Stimulated activated memory B cell treated with anti-CD40 and anti-IgM and Interleukin-4, amounts not matched to agents 10 μg/mL and 1 μg/mL and 100 μg/mL, for 72 hours (primary cell): ENCODE measurements around the gene FBXO47.
"Not testable (repeated sequence)": the region's sequence is repeated elsewhere in the genome, so short reads cannot be mapped to it uniquely, and the experiment has no call there.

Experiments used
- ATAC-seq: fragments of 150-1000 bp; cut with Tn5 transposase; 2 replicates; pipeline ENCODE4 v1.10.0; 2021
- H3K27ac Mint-ChIP-seq: one replicate; pipeline ENCODE4 v1.8.0; 2022; ENCODE audit warnings: mild to moderate bottlenecking, mixed read lengths
- H3K27me3 Mint-ChIP-seq: one replicate; pipeline ENCODE4 v1.8.0; 2022; ENCODE audit warnings: mixed read lengths
- H3K36me3 Mint-ChIP-seq: one replicate; pipeline ENCODE4 v1.8.0; 2022; ENCODE audit warnings: mixed read lengths
- H3K4me1 Mint-ChIP-seq: one replicate; pipeline ENCODE4 v1.8.0; 2022; ENCODE audit warnings: mixed read lengths
- H3K4me3 Mint-ChIP-seq: one replicate; pipeline ENCODE4 v1.8.0; 2022; ENCODE audit warnings: mild to moderate bottlenecking, moderate library complexity, mixed read lengths
- H3K9me3 Mint-ChIP-seq: one replicate; pipeline ENCODE4 v1.8.0; 2022; ENCODE audit warnings: mixed read lengths

Gene FBXO47

DNA sequence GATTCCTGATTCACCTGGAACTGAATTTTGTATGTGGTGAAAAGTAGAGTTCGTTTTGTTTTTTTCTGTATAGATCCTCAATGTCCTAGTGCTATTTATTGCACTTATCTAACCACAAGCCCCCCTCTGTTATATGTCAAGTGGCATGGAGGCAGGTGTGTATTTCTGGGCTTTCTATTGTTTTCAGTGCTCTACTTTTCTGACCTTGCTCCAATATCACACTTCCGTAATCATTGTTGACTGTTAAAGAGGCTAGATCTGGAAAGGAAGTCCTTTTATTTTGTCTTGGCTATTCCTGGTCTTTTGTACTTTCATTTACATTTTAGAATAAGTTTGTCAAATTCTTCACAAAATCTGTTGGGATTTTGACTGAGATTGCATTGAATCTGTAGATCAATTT, 26.8 kb upstream of the FBXO47 start:
- Mint-ChIP-seq H3K36me3 (peaks cover 19% of the 10 kb centered on the region), H3K9me3 (peaks cover 20% of the 10 kb centered on the region), H3K27me3 (peaks cover 31% of the 10 kb centered on the region), H3K27ac (no peak overlapping the region), H3K4me3 (no peak overlapping the region), H3K4me1 (no peaks in the 10 kb centered on the region)
- ATAC-seq, result no peak

DNA sequence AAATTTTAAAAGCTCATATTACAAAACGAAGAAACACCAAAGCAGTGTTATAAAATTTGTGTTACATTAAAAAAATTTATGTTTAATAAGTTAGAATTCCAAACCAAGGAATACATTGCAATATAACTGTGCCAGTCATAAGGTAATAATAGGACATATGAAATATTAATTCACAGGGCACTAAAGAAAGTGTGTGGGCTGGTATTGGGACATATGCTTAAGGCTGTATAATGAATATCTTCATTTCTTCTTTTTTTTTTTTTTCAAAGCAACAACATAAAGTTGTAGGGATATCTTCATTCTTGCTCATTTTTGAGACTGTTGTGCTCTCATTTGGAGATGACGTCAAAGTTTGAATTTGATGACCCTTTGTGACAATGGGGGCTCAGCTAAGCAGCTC, 17.5 kb upstream of the FBXO47 start:
- Mint-ChIP-seq H3K4me1 (no peaks in the 10 kb centered on the region), H3K4me3 (no peak overlapping the region), H3K36me3 (no peaks in the 10 kb centered on the region), H3K27me3 (peaks cover 27% of the 10 kb centered on the region), H3K9me3 (no peaks in the 10 kb centered on the region), H3K27ac (no peak overlapping the region)
- no peak for ATAC-seq

DNA sequence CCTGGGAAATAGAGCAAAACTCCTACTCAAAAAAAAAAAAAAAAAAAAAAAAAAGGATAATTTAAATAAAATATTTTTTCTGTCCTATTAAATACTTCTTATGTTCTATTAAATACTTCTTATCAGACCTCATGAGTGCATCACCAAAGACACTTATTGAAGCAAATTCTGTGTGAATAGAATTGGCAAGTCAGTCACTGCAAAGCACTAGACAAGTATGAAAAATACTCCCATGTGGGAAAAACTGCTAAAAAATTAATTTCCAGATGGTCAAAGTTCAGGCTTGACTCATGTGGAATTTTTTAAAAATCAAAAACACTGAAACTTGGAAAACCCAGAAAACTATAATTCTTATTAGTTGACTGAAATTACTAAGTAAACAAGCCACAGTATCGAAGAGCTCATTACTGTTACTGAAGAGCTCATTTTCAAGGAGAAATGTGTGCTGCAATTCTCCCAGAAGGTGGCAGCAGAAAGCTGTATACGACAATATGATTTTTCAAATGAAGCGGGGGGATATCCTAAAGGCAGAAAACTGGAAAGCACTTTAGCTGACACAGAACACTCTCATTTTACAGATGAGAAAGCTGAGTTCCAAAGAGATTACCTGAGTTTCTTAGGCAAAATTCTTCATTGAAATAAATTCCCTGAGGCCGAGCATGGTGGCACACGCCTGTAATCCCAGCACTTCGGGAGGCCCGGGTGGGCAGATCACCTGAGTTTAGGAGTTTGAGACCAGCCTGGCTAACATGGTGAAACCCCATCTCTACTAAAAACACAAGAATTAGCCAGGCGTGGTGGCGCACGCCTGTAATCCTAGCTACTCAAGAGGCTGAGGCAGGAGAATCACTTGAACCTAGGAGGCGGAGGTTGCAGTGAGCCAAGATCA, 15.9 kb upstream of the FBXO47 start:
- Mint-ChIP-seq H3K27me3 (peaks cover 17% of the 10 kb centered on the region), H3K4me3 (no peak overlapping the region), H3K36me3 (no peaks in the 10 kb centered on the region), H3K4me1 (no peaks in the 10 kb centered on the region), H3K9me3 (no peaks in the 10 kb centered on the region), H3K27ac (no peak overlapping the region)
- ATAC-seq, result no peak

DNA sequence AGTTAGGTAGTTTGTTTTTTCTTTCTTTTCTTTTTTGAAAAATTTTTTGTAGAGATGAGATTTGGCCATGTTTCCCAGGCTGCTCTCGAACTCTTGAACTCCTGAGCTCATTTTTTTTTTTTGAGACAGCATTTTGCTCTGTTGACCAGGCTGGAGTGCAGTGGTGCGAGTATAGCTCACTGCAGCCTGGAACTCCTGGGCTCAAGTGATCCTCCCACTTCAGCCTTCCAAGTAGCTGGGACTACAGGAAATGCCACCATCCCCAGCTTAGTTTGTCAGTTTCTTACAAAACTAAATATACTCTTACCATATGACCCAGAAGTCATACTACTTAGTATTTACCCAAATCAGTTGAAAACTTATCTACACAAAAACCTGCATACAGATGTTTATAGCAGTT, 14.4 kb upstream of the FBXO47 start:
- Mint-ChIP-seq H3K27ac (no peak overlapping the region), H3K9me3 (no peaks in the 10 kb centered on the region), H3K36me3 (no peaks in the 10 kb centered on the region), H3K27me3 (peaks cover 17% of the 10 kb centered on the region), H3K4me1 (no peaks in the 10 kb centered on the region), H3K4me3 (no peak overlapping the region)
- no peak for ATAC-seq

DNA sequence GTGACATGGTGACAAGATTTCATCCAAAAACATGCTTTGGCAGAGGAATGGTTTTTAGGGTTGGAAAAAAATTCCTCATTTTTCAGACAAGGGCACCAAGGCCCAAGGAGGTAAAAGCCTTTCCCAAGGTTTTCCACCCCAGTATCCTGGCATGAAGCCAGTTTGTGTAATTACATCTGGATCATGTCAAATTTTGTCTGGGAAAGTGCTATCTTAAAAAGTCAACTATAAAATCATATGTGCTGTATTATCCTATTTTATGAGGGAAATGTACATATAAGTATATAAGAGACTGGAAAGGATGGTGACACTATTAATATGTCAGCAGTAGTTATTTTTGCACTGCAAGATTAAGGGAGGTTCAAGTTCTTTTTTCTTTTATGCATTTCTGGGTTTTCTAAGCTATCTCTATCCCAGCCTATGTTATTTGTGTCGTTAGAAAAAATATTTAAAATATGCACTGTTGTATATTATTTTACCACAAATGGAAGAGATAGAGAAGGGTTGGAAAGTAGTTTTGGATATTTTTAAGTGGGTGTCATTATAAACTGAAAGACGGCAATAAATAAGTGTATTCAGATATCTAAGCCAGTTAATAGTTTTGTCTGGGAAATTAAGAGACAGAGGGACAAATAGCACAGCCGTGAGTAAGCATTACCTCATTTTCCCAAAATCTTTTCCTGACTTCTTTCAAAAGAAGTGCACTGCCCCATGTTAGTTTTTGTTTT, 13.5 kb upstream of the FBXO47 start:
- peaks cover 17% of the 10 kb centered on the region for H3K27me3 Mint-ChIP-seq
- H3K9me3 Mint-ChIP-seq, result no peaks in the 10 kb centered on the region
- no peaks in the 10 kb centered on the region for H3K36me3 Mint-ChIP-seq

DNA sequence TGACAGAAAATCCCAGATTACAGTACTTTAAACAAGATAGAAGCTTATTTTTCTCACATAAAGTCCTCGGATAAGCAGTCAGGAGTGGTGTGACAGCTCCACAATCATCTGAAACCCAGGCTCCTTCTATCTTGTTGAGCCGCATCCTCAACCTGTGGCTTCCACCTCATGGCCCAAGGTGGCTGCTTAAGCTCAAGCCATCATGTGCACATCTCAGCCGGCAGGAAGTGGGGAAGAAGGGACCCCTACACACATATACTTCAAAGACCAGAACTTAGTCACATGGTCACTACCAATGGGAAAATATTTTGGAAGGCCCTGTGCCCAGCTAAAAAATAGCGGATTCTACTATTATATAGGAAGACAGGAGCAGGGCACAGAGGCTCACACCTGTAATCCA, 11.0 kb upstream of the FBXO47 start:
- no peaks in the 10 kb centered on the region for H3K36me3 Mint-ChIP-seq
- H3K9me3 Mint-ChIP-seq, result no peaks in the 10 kb centered on the region
- H3K27me3 Mint-ChIP-seq, result peaks cover 17% of the 10 kb centered on the region

More for the DNA sequence above, 13.5 kb upstream of the FBXO47 start:
- ATAC-seq, result no peak
- Mint-ChIP-seq H3K27ac (no peak overlapping the region), H3K4me1 (no peaks in the 10 kb centered on the region), H3K4me3 (no peak overlapping the region)

DNA sequence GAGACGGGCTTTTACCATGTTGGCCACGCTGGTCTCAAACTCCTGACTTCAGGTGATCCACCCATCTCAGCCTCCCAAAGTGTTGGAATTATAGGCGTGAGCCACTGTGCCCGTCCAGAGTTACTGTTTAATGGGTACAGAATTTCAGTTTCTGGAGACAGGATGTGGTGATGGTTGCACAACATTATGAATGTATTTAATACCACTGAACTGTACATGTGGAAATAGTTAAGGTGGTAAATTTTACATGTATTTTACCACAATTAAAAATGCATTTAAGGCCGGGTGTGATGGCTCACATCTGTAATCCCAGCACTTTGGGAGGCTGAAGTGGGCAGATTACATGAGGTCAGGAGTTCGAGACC, 9.0 kb upstream of the FBXO47 start:
- ATAC-seq, H3K27me3 Mint-ChIP-seq, H3K36me3 Mint-ChIP-seq, H3K4me1 Mint-ChIP-seq, H3K27ac Mint-ChIP-seq, H3K9me3 Mint-ChIP-seq, H3K4me3 Mint-ChIP-seq: not testable (repeated sequence)

More for the DNA sequence above, 11.0 kb upstream of the FBXO47 start:
- H3K4me1 Mint-ChIP-seq, result no peaks in the 10 kb centered on the region
- H3K27ac Mint-ChIP-seq, result no peak overlapping the region
- no peak overlapping the region for H3K4me3 Mint-ChIP-seq
- no peak for ATAC-seq

DNA sequence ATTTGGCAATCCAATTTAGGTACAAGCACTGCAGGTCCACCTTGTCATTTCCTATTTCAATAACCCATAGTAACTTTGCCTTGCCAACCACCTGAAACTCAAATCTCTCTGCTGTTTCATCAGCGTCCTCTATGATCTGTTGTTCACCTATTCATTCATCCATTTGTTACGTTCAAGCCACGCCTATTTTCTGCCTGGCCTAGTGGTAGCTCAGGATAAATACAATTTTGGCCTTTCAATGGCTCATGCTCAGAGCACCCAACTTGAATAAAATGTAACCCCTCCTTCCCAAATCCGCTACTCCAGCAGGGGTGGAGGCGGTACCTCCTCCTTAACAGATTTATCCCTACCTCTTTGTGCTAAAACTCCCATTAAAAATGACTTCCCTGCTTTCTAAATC, 3.6 kb upstream of the FBXO47 start:
- Mint-ChIP-seq H3K27ac (no peak overlapping the region), H3K9me3 (no peaks in the 10 kb centered on the region), H3K27me3 (no peaks in the 10 kb centered on the region), H3K4me3 (no peak overlapping the region), H3K4me1 (peaks cover 8% of the 10 kb centered on the region), H3K36me3 (no peaks in the 10 kb centered on the region)
- ATAC-seq, result no peak

DNA sequence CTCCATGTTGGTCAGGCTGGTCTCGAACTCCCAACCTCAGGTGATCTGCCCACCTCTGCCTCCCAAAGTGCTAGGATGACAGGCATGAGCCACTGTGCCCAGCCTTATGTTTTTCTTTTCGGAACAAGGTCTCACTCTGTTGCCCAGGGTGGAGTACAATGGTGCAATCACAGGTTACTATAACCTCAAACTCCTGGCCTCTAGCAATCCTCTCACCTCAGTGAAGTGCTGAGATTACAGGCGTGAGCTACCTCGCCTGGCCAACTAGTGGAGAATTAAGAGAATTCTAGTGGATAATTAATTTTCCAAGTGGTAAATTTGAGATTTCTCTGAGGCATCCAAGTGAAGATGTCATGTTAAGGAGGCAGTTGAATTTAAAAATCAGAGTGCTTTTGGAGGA, 2.9 kb upstream of the FBXO47 start:
- Mint-ChIP-seq H3K9me3 (no peaks in the 10 kb centered on the region), H3K4me3 (no peak overlapping the region), H3K36me3 (no peaks in the 10 kb centered on the region), H3K27ac (no peak overlapping the region), H3K4me1 (peaks cover 8% of the 10 kb centered on the region), H3K27me3 (no peaks in the 10 kb centered on the region)
- ATAC-seq, result no peak

DNA sequence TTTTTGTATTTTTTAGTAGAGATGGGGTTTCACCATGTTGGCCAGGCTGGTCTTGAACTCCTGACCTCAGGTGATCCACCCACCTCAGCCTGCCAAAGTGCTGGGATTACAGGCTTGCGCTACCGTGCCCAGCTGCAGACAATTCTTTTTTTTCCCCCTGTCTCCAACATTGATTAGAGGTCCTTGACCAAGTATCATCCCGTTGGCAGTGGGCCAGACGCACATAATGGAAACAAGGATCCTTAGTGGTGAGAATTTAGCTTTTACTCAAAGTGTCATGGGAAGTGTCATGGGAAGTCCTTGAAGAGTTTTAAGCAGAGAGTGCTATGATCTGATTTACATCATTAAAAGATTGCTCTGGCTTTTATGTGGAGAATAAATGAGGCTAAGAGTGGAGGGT, 2.1 kb upstream of the FBXO47 start:
- Mint-ChIP-seq H3K9me3 (no peaks in the 10 kb centered on the region), H3K4me1 (peaks cover 8% of the 10 kb centered on the region), H3K27ac (no peak overlapping the region), H3K36me3 (no peaks in the 10 kb centered on the region), H3K27me3 (no peaks in the 10 kb centered on the region), H3K4me3 (no peak overlapping the region)
- ATAC-seq, result no peak

DNA sequence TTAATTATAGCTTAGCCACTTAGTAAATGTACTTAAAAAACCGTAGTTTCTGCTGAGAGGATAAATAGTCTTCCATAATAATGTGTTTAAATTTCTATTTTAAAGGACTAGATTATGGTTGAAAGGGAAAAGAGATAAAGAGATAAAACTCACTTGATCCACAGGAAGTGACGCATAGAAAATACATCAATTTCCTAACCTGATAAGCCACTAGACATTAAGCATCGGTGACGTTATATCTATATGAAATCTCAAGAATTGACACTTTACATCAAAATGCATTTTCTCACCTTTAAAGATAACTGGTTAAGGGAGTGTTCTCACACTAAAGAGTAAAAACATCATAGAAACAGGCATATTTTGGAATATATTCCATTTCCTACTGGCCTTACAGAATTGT, 5.8 kb downstream of the FBXO47 start:
- Mint-ChIP-seq H3K27me3 (no peaks in the 10 kb centered on the region), H3K9me3 (no peaks in the 10 kb centered on the region), H3K36me3 (no peaks in the 10 kb centered on the region), H3K4me1 (no peaks in the 10 kb centered on the region), H3K4me3 (no peak overlapping the region), H3K27ac (no peak overlapping the region)
- no peak for ATAC-seq

DNA sequence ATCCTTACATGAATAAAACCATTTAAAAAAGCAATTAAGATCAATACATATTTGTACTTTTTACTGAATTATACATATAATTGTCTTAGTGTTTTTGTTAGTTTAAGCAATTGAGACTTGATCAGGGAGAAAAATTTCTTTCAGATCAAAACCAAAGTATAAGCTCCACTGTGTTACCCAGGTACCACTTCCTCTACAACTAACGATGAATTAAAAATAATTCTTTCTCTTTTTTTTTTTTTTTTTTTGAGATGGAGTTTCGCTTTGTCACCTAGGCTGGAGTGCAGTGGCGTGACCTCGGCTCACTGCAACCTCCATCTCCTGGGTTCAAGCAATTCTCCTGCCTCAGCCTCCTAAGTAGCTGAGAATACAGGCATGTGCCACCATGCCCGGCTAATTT, 6.8 kb downstream of the FBXO47 start:
- Mint-ChIP-seq H3K4me3 (no peak overlapping the region), H3K27me3 (no peaks in the 10 kb centered on the region), H3K27ac (no peak overlapping the region), H3K36me3 (no peaks in the 10 kb centered on the region), H3K4me1 (no peaks in the 10 kb centered on the region), H3K9me3 (no peaks in the 10 kb centered on the region)
- ATAC-seq, result no peak

DNA sequence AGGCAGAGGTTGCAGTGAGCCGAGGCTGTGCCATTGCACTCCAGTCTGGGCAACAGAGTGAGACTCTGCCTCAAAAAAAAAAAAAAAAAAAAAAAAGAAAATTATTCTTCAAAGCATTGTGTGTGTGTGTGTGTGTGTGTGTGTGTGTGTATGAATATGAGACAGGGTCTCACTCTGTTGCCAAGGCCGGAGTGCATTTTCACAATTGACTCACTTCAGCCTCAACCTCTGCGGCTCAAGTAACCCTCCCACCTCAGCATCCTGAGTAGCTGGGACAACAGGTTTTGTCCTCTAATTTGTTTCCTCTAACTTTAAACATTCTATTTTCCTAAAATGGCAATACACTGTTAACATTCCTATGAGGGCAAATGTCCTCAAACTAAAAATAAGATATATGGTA, 7.7 kb downstream of the FBXO47 start:
- Mint-ChIP-seq H3K36me3 (no peaks in the 10 kb centered on the region), H3K4me1 (no peaks in the 10 kb centered on the region), H3K4me3 (no peak overlapping the region), H3K27me3 (no peaks in the 10 kb centered on the region), H3K9me3 (no peaks in the 10 kb centered on the region), H3K27ac (no peak overlapping the region)
- ATAC-seq, result no peak

DNA sequence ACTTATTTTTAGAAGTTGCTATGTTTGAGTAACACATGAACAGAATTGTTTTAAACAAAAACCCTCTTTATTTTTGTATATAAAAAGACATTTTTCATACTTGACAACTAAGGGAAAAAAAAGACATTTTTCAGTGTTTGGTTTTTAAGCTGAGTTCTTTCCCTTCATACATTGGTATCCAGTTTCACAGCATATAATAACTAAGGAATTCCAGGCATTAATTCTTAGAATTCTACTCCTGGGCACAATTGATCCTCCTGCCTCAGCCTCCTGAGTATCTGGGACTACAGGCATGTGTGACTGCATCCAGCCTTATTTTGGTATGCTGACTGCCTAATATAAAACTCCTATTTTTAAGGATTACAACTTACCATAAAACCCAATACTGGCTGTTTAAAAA, 8.4 kb downstream of the FBXO47 start:
- Mint-ChIP-seq H3K27ac (no peak overlapping the region), H3K4me1 (no peaks in the 10 kb centered on the region), H3K4me3 (no peak overlapping the region), H3K9me3 (no peaks in the 10 kb centered on the region), H3K36me3 (no peaks in the 10 kb centered on the region), H3K27me3 (no peaks in the 10 kb centered on the region)
- ATAC-seq, result no peak

DNA sequence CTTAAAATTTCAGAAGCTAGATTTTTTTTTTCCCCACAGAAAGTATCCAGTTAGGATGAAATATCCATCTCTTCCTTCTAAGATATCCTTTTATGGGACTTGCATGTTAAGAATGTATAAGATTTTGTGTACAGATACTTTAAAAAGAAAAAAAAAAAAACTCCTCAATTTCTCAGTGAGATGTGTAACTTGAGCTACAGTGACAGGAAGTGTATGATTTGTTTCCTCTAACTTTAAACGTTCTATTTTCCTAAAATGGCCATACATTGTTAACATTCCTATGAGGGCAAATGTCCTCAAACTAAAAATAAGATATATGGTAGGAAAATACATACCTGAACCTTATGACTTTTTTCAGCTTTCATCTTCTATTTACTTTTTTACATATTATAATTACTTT, 8.9 kb downstream of the FBXO47 start:
- Mint-ChIP-seq H3K4me1 (no peaks in the 10 kb centered on the region), H3K9me3 (no peaks in the 10 kb centered on the region), H3K27ac (no peak overlapping the region), H3K27me3 (no peaks in the 10 kb centered on the region), H3K4me3 (no peak overlapping the region), H3K36me3 (no peaks in the 10 kb centered on the region)
- ATAC-seq, result no peak

DNA sequence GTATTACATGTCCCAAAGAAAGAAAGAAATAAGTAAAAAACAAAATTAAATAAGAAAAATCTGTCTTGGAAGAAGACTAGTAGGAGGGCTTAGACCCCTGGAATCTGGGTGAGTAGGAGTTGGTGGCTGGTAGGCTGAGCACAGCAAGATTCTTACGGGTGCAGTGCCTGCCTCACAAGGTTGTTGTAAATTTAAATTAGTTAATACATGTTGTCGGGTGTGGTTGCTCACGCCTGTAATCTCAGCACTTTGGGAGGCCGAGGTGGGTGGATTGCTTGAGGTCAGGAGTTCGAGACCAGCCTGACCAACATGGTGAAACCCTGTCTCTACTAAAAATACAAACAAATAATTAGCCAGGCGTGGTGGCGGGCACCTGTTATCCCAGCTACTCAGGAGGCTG, 13.4 kb downstream of the FBXO47 start:
- not testable (repeated sequence) for H3K36me3 Mint-ChIP-seq, ATAC-seq, H3K27me3 Mint-ChIP-seq, H3K27ac Mint-ChIP-seq, H3K4me1 Mint-ChIP-seq, H3K9me3 Mint-ChIP-seq, H3K4me3 Mint-ChIP-seq
